ENCODE data around the gene TULP4.
"Not testable (repeated sequence)": the region's sequence is repeated elsewhere in the genome, so short reads cannot be mapped to it uniquely, and the experiment has no call there.

The TULP4 gene

DNA sequence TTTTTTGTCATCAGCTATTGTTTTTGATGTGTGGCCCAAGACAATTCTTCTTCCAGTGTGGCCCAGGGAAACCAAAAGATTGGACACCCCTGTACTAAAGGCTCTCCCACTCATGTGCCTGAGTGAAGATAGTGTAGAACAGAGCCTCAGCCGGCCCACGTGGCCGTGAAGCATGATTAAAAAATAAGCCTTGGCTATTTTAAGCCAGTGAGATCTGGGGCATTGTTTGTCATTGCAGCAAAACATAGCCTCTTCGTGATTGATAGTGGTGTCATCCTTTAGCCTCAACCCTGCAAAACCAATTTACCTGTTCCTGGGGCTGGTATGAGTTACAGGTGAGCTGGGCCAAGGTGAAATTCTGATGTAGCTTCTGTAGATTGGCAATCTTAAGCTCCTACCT, 85.3 kb downstream of the TULP4 start:
- ChIA-PET CTCF (no interaction called here), POLR2A (no interaction called here)
- DNase-seq: no peak
- Histone ChIP-seq H3K9me3 (ENCODE audit: control extremely low read depth in 1 of 5, control insufficient read depth in 4 of 5, insufficient read depth in 2 of 5, low read depth in 1 of 5, low read length in 4 of 5) (peaks cover 1 to 14% (median 10%) of the 10 kb centered on the region in 5 experiments), H3K27ac (ENCODE audit: insufficient read depth in 1 of 2, low read depth in 1 of 2, low read length in 2 of 2, poor library complexity in 1 of 2, severe bottlenecking in 2 of 2) (no peak overlapping the region), H3K4me3 (ENCODE audit: control insufficient read depth in 1 of 7, extremely low read depth in 1 of 7, insufficient read depth in 4 of 7, low read depth in 2 of 7, low read length in 6 of 7) (no peak overlapping the region), H3K27me3 (replicated peaks in 2 of 5; ENCODE audit: control insufficient read depth in 4 of 5, insufficient read depth in 5 of 5, low read length in 4 of 5) (no peaks in the 10 kb centered on the region), H3K36me3 (ENCODE audit: control insufficient read depth in 4 of 4, insufficient read depth in 4 of 4, low read length in 3 of 4) (peaks cover 0 to 6% (median 0%) of the 10 kb centered on the region in 4 experiments), H3K4me1 (ENCODE audit: control extremely low read depth in 1 of 4, control insufficient read depth in 4 of 4, insufficient read depth in 4 of 4, low read length in 3 of 4) (peaks cover 0 to 6% (median 0%) of the 10 kb centered on the region in 4 experiments)
- WGBS (ENCODE audit: insufficient coverage): 94% methylated on average over 4 of the region's 4 CpGs

DNA sequence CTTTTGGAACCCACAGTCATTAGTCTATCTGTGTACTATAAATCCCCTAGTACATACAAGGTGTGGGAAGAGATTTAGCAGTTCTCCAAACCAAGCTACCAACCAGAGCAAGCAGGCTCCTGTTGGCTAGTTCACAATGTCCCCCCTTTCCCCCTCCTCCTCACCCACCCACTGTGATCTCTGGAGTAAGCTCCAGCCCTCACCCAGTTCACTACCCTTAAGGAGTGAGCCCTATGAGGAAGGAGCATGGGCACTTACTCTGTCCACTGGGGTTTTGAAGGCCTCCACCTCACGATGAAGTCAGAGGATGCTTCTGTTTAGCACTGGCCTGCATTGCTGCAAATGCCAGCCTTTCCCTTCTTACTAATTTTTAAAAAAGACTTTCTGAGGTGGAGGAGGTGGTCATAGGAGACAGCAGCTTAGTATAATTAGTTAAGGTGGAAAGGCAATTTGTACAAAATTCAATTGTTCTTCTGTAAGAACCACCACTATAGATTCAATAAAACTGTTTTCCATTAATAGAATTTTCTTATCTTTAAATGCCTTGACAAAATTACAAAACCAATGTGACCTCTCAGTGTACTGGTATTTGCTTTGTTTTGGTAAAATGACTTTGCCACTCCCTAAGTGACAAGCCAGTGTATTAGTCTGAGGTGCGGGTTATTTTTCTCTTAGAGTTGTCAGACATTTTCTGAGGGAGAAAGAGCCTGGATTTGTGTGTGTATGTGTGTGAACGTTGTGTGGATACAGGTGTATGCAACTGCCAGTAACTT, 86.2 kb downstream of the TULP4 start:
- Histone ChIP-seq H3K27me3 (replicated peaks in 2 of 5; ENCODE audit: control insufficient read depth in 4 of 5, insufficient read depth in 5 of 5, low read length in 4 of 5) (no peaks in the 10 kb centered on the region), H3K36me3 (ENCODE audit: control insufficient read depth in 4 of 4, insufficient read depth in 4 of 4, low read length in 3 of 4) (peaks cover 0 to 2% (median 0%) of the 10 kb centered on the region in 4 experiments), H3K4me1 (ENCODE audit: control extremely low read depth in 1 of 4, control insufficient read depth in 4 of 4, insufficient read depth in 4 of 4, low read length in 3 of 4) (peaks cover 0 to 6% (median 0%) of the 10 kb centered on the region in 4 experiments), H3K27ac (ENCODE audit: insufficient read depth in 1 of 2, low read depth in 1 of 2, low read length in 2 of 2, poor library complexity in 1 of 2, severe bottlenecking in 2 of 2) (no peak overlapping the region), H3K9me3 (ENCODE audit: control extremely low read depth in 1 of 5, control insufficient read depth in 4 of 5, insufficient read depth in 2 of 5, low read depth in 1 of 5, low read length in 4 of 5) (peaks cover 1 to 8% (median 5%) of the 10 kb centered on the region in 5 experiments), H3K4me3 (ENCODE audit: control insufficient read depth in 1 of 7, extremely low read depth in 1 of 7, insufficient read depth in 4 of 7, low read depth in 2 of 7, low read length in 6 of 7) (no peak overlapping the region)
- 90% methylated on average over 2 of the region's 3 CpGs for WGBS (ENCODE audit: insufficient coverage)
- ChIA-PET POLR2A (no interaction called here), CTCF (interaction anchor here (0.6 kb wide), 1 partner anchor 515 kb away, joined by 3 read pairs; no protein-coding TSS in a partner anchor)
- DNase-seq: no peak

DNA sequence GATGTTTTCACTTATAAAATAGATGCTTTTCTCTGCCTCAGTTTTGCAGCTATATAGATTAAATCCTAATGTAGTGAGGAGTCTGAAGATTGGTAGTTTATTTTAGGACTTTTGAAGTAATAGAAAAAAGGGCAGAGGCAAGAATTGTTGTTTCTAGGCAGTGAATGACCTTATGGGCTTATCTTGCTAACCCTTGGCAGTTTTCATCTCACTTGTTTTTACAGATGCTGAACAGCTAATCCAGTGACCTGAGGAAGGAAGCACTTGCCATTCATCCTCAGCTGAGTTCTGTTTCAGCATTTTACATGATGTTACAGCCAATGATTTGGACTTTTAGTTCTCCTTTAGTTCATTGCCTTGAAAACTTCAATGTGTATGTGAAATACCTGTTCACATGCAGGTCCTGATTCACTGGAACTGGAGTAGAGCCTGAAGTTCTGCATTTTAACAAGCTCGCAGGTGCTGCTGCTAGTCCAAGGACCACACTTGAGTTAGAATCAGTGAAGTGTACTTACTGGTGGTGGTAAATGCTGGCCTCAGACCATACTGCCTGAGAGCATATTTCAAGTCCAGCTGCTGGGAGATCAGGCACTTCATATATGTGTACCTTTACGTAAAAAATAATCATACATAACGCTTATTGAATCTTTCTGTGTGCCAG, 86.9 kb downstream of the TULP4 start:
- H3K9me3 ChIP-seq (ENCODE audit: control extremely low read depth in 1 of 5, control insufficient read depth in 4 of 5, insufficient read depth in 2 of 5, low read depth in 1 of 5, low read length in 4 of 5): peaks cover 0 to 1% (median 0%) of the 10 kb centered on the region in 5 experiments
- no peak overlapping the region for H3K4me3 ChIP-seq (ENCODE audit: control insufficient read depth in 1 of 7, extremely low read depth in 1 of 7, insufficient read depth in 4 of 7, low read depth in 2 of 7, low read length in 6 of 7)
- no peak for DNase-seq
- H3K27ac ChIP-seq (ENCODE audit: insufficient read depth in 1 of 2, low read depth in 1 of 2, low read length in 2 of 2, poor library complexity in 1 of 2, severe bottlenecking in 2 of 2): no peak overlapping the region
- CTCF ChIA-PET: interaction anchor here (0.6 to 0.9 kb wide), 2 partner anchors 12 to 514 kb away, joined by 3 read pairs; no protein-coding TSS in a partner anchor
- 79% methylated on average over 2 of the region's 3 CpGs for WGBS (ENCODE audit: insufficient coverage)
- POLR2A ChIA-PET: no interaction called here
- peaks cover 0 to 6% (median 0%) of the 10 kb centered on the region in 4 experiments for H3K4me1 ChIP-seq (ENCODE audit: control extremely low read depth in 1 of 4, control insufficient read depth in 4 of 4, insufficient read depth in 4 of 4, low read length in 3 of 4)
- no peaks in the 10 kb centered on the region for H3K27me3 ChIP-seq (replicated peaks in 2 of 5; ENCODE audit: control insufficient read depth in 4 of 5, insufficient read depth in 5 of 5, low read length in 4 of 5)
- H3K36me3 ChIP-seq (ENCODE audit: control insufficient read depth in 4 of 4, insufficient read depth in 4 of 4, low read length in 3 of 4): no peaks in the 10 kb centered on the region

DNA sequence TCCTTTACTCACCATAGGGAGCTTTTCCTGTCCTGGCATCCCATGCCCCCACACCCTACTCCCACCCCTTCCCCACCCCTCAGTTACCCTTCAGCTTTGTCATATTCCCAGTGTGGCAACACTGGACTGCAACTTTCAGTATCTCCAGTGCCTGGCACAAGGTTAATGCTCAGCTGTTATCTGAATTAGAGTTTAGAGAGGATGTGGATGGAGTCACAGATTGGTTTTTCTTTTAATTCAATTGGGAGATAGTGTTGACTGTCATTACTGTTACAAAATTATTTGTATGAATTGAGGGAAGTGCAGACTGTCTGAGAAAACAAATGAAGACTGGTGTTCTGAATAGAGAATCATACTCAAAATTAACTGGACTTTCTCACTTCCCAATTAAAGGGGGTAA, 89.9 kb downstream of the TULP4 start:
- H3K36me3 ChIP-seq (ENCODE audit: control insufficient read depth in 4 of 4, insufficient read depth in 4 of 4, low read length in 3 of 4): no peaks in the 10 kb centered on the region
- no peak overlapping the region for H3K27ac ChIP-seq (ENCODE audit: insufficient read depth in 1 of 2, low read depth in 1 of 2, low read length in 2 of 2, poor library complexity in 1 of 2, severe bottlenecking in 2 of 2)
- peaks cover 0 to 6% (median 0%) of the 10 kb centered on the region in 4 experiments for H3K4me1 ChIP-seq (ENCODE audit: control extremely low read depth in 1 of 4, control insufficient read depth in 4 of 4, insufficient read depth in 4 of 4, low read length in 3 of 4)
- H3K9me3 ChIP-seq (ENCODE audit: control extremely low read depth in 1 of 5, control insufficient read depth in 4 of 5, insufficient read depth in 2 of 5, low read depth in 1 of 5, low read length in 4 of 5): no peaks in the 10 kb centered on the region
- H3K27me3 ChIP-seq (replicated peaks in 2 of 5; ENCODE audit: control insufficient read depth in 4 of 5, insufficient read depth in 5 of 5, low read length in 4 of 5): no peaks in the 10 kb centered on the region
- CTCF ChIA-PET: interaction anchor here (0.9 to 2.3 kb wide), 2 partner anchors 8 to 15 kb away, joined by 3 to 5 read pairs; no protein-coding TSS in a partner anchor
- H3K4me3 ChIP-seq (ENCODE audit: control insufficient read depth in 1 of 7, extremely low read depth in 1 of 7, insufficient read depth in 4 of 7, low read depth in 2 of 7, low read length in 6 of 7): no peak overlapping the region
- DNase-seq: no peak
- POLR2A ChIA-PET: no interaction called here

DNA sequence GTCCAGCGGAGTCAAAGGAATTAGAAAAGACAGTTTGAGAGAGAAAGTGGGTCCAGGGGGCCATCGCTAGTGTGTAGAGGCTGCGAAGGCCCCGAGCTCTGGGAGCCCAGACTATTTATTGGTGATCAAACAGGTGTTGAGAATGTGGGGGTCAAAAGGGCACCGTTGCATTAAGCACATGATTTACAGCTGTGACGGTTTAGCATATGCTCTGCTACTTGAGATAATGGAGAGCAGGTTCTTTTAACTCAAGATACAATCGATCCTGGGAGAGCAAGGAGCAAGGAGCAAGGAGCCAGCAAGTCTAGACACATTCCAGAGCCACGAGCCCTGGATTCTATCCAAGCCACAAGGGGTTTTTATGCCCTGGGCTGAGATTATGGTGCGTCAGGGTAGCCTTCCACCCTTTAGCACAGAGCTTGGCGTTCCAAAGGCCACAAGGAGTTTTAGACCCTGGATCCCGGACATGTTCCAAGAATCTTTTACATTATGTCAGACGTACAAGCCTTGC, 93.1 kb downstream of the TULP4 start:
- not testable (repeated sequence) for DNase-seq; H3K27me3 ChIP-seq (replicated peaks in 2 of 5; ENCODE audit: control insufficient read depth in 4 of 5, insufficient read depth in 5 of 5, low read length in 4 of 5); H3K36me3 ChIP-seq (ENCODE audit: control insufficient read depth in 4 of 4, insufficient read depth in 4 of 4, low read length in 3 of 4); H3K4me3 ChIP-seq (ENCODE audit: control insufficient read depth in 1 of 7, extremely low read depth in 1 of 7, insufficient read depth in 4 of 7, low read depth in 2 of 7, low read length in 6 of 7); H3K9me3 ChIP-seq (ENCODE audit: control extremely low read depth in 1 of 5, control insufficient read depth in 4 of 5, insufficient read depth in 2 of 5, low read depth in 1 of 5, low read length in 4 of 5); H3K27ac ChIP-seq (ENCODE audit: insufficient read depth in 1 of 2, low read depth in 1 of 2, low read length in 2 of 2, poor library complexity in 1 of 2, severe bottlenecking in 2 of 2)
- peaks cover 7 to 17% (median 8%) of the 10 kb centered on the region in 4 experiments for H3K4me1 ChIP-seq (ENCODE audit: control extremely low read depth in 1 of 4, control insufficient read depth in 4 of 4, insufficient read depth in 4 of 4, low read length in 3 of 4)
- 80% methylated on average over 8 of the region's 12 CpGs for WGBS (ENCODE audit: insufficient coverage)
- CTCF ChIA-PET: interaction anchor here (0.6 to 1.3 kb wide), 3 partner anchors 13 to 191 kb away, joined by 3 read pairs; no protein-coding TSS in a partner anchor
- POLR2A ChIA-PET: interaction anchor here (0.6 kb wide), 1 partner anchor 174 kb away, joined by 3 read pairs; no protein-coding TSS in a partner anchor

DNA sequence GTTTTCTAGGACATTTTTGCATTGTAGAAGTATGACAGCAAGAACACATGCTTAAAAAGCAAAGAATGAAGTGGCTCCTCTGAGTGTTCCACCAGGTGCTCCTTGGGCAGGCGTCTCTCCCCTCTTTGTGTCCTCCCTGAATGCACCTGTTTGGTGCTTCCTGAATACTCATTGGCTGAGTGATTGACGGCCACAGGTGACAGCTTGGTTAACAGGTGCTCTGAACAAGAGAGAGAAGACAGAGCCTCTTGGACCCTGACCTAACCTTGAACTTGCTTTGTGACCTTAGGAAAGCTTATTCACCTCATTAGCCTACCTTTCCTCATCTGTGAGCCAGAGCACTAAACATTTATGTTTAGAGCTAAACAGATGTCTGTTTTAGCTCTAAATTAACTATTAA, 93.7 kb downstream of the TULP4 start:
- POLR2A ChIA-PET: interaction anchor here (0.6 kb wide), 1 partner anchor 175 kb away, joined by 3 read pairs; no protein-coding TSS in a partner anchor
- H3K27ac ChIP-seq (ENCODE audit: insufficient read depth in 1 of 2, low read depth in 1 of 2, low read length in 2 of 2, poor library complexity in 1 of 2, severe bottlenecking in 2 of 2): no peak overlapping the region
- CTCF ChIA-PET: interaction anchor here (0.6 kb wide), 1 partner anchor 192 kb away, joined by 3 read pairs; no protein-coding TSS in a partner anchor
- H3K4me3 ChIP-seq (ENCODE audit: control insufficient read depth in 1 of 7, extremely low read depth in 1 of 7, insufficient read depth in 4 of 7, low read depth in 2 of 7, low read length in 6 of 7): no peak overlapping the region
- peaks cover 7 to 17% (median 9%) of the 10 kb centered on the region in 4 experiments for H3K4me1 ChIP-seq (ENCODE audit: control extremely low read depth in 1 of 4, control insufficient read depth in 4 of 4, insufficient read depth in 4 of 4, low read length in 3 of 4)
- DNase-seq: no peak
- no peaks in the 10 kb centered on the region for H3K27me3 ChIP-seq (replicated peaks in 2 of 5; ENCODE audit: control insufficient read depth in 4 of 5, insufficient read depth in 5 of 5, low read length in 4 of 5)
- no peaks in the 10 kb centered on the region for H3K9me3 ChIP-seq (ENCODE audit: control extremely low read depth in 1 of 5, control insufficient read depth in 4 of 5, insufficient read depth in 2 of 5, low read depth in 1 of 5, low read length in 4 of 5)
- no peaks in the 10 kb centered on the region for H3K36me3 ChIP-seq (ENCODE audit: control insufficient read depth in 4 of 4, insufficient read depth in 4 of 4, low read length in 3 of 4)
- 100% methylated on average over 2 of the region's 2 CpGs for WGBS (ENCODE audit: insufficient coverage)
